Small intestine (tissue), 7 donors: ENCODE data around the gene BAIAP2. TPM values are rescaled to one million over a fixed set of nuclear protein-coding genes. Genes with fewer than 3 reads are reported as not detected.

Experiments used
- DNase-seq, 2 donors: peaks; one replicate each; pipeline versions ENCODE4 v3.0.0 to v3.0.0-alpha.2; 2013
- FAIRE-seq: peaks from 2 replicates; lab custom pipeline; 2012; peaks lifted over from hg19 to GRCh38; lab: Jason Lieb, UNC
- H3K27ac ChIP-seq, 3 donors: one replicate each; pipeline ENCODE4 v1.5.1; 2013; ENCODE audit warnings: low read length in 2 of 3, mild to moderate bottlenecking in 2 of 3, control low read depth in 1 of 3, inconsistent platforms in 1 of 3, low read depth in 1 of 3, moderate library complexity in 1 of 3
- H3K27me3 ChIP-seq, 3 donors: one replicate each; pipeline ENCODE4 v1.6.1; 2013; ENCODE audit warnings: low read length in 3 of 3, inconsistent platforms in 1 of 3; ENCODE audit not compliant: control insufficient read depth in 3 of 3, insufficient read depth in 3 of 3
- H3K36me3 ChIP-seq, 3 donors: one replicate each; pipeline ENCODE4 v1.6.1; 2013; ENCODE audit warnings: low read length in 3 of 3, inconsistent platforms in 1 of 3, low read depth in 1 of 3, mild to moderate bottlenecking in 1 of 3, moderate library complexity in 1 of 3; ENCODE audit not compliant: control insufficient read depth in 3 of 3, insufficient read depth in 2 of 3
- H3K4me1 ChIP-seq, 3 donors: one replicate each; pipeline ENCODE4 v1.6.1; 2013; ENCODE audit warnings: low read length in 2 of 3, inconsistent platforms in 1 of 3, low read depth in 1 of 3, mild to moderate bottlenecking in 1 of 3, moderate library complexity in 1 of 3; ENCODE audit not compliant: control insufficient read depth in 3 of 3, insufficient read depth in 2 of 3
- H3K4me3 ChIP-seq, 3 donors: one replicate each; pipeline ENCODE4 v1.5.1; 2013; ENCODE audit warnings: low read length in 3 of 3, control low read depth in 1 of 3, inconsistent platforms in 1 of 3, low read depth in 1 of 3, mild to moderate bottlenecking in 1 of 3, moderate library complexity in 1 of 3
- H3K9me3 ChIP-seq, 2 donors: one replicate each; pipeline ENCODE4 v1.6.1; 2013; ENCODE audit warnings: low read depth in 1 of 2, low read length in 1 of 2; ENCODE audit not compliant: control insufficient read depth in 2 of 2, insufficient read depth in 1 of 2
- WGBS, 3 donors: extraction: QIAGEN DNeasy Blood & Tissue Kit; methylation state at CpG; one replicate each; pipeline ENCODE4 v1.1.7; 2013; 5-methylcytosine and 5-hydroxymethylcytosine counted together
- polyA plus RNA-seq, 4 donors: library from polyadenylated mRNA; stranded (reverse) in 3 of 4; unstranded in 1 of 4; fragments of 200-250 nt in 3 of 4; fragments of 120-200 nt in 1 of 4; gene quantifications; one replicate each; pipeline versions ENCODE4 v1.2.1 to v1.2.3, GENCODE V29; 2013
- donor health status: healthy with polysubstance abuse.
- donor health status: control.
- donor health status: control.
- donor health status: Bipolar disorder and iron deficiency.
- donor health status: healthy.

BAIAP2 gene
- polyA plus RNA-seq, 4 donors: 1.8 to 14.5 (median 7.5) TPM

GRCh38 chr17:81025065-81025740 lies 9.7 kb upstream of the BAIAP2 start:
- no peak overlapping the region for H3K4me3 ChIP-seq
- DNase-seq (no peak), FAIRE-seq (no peak)
- peaks cover 3 to 10% (median 4%) of the 10 kb centered on the region in 3 donors for H3K4me1 ChIP-seq
- peaks cover 2 to 35% (median 7%) of the 10 kb centered on the region in 3 donors for H3K27me3 ChIP-seq
- no peak overlapping the region for H3K27ac ChIP-seq
- 57 to 80% (median 66%) methylated on average over 16 of the region's 16 CpGs for WGBS, 3 donors
- no peaks in the 10 kb centered on the region for H3K36me3 ChIP-seq
- H3K9me3 ChIP-seq: peaks cover 0 to 7% of the 10 kb centered on the region in 2 donors

GRCh38 chr17:81025741-81026129 lies 9.2 kb upstream of the BAIAP2 start:
- 82 to 94% (median 87%) methylated on average over 22 of the region's 22 CpGs for WGBS, 3 donors
- Histone ChIP-seq H3K9me3 (peaks cover 0 to 7% of the 10 kb centered on the region in 2 donors), H3K27me3 (peaks cover 2 to 35% (median 7%) of the 10 kb centered on the region in 3 donors), H3K36me3 (peaks cover 0 to 3% (median 0%) of the 10 kb centered on the region in 3 donors), H3K4me1 (peaks cover 0 to 7% (median under 1%) of the 10 kb centered on the region in 3 donors), H3K4me3 (no peak overlapping the region), H3K27ac (no peak overlapping the region)
- DNase-seq (no peak), FAIRE-seq (no peak)

- H3K4me1 ChIP-seq: peaks cover 0 to 7% (median 0%) of the 10 kb centered on the region in 3 donors
- H3K36me3 ChIP-seq: peaks cover 0 to 3% (median 0%) of the 10 kb centered on the region in 3 donors
- H3K27me3 ChIP-seq: peaks cover 2 to 35% (median 7%) of the 10 kb centered on the region in 3 donors
- no peak overlapping the region for H3K4me3 ChIP-seq
- 69 to 75% (median 74%) methylated on average over 31 of the region's 31 CpGs for WGBS, 3 donors
- H3K27ac ChIP-seq: no peak overlapping the region
- no peak for FAIRE-seq
- H3K9me3 ChIP-seq: peaks cover 0 to 7% of the 10 kb centered on the region in 2 donors
- no peak for DNase-seq
Observed at GRCh38 chr17:81026266-81027036, 8.5 kb upstream of the BAIAP2 start.

- Histone ChIP-seq H3K4me3 (no peak overlapping the region), H3K4me1 (peaks cover 0 to 7% (median 0%) of the 10 kb centered on the region in 3 donors), H3K27ac (no peak overlapping the region), H3K9me3 (peaks cover 0 to 7% of the 10 kb centered on the region in 2 donors), H3K27me3 (peaks cover 2 to 35% (median 7%) of the 10 kb centered on the region in 3 donors), H3K36me3 (peaks cover 0 to 8% (median 0%) of the 10 kb centered on the region in 3 donors)
- DNase-seq (no peak), FAIRE-seq (no peak)
- WGBS, 3 donors: 65 to 76% (median 67%) methylated on average over 15 of the region's 15 CpGs
Observed at GRCh38 chr17:81027038-81027437, 7.9 kb upstream of the BAIAP2 start.

GRCh38 chr17:81027591-81028505 lies 7.1 kb upstream of the BAIAP2 start:
- peaks cover 0 to 7% (median 0%) of the 10 kb centered on the region in 3 donors for H3K4me1 ChIP-seq
- DNase-seq (no peak), FAIRE-seq (no peak)
- peaks cover 2 to 35% (median 7%) of the 10 kb centered on the region in 3 donors for H3K27me3 ChIP-seq
- peaks cover 0 to 16% (median 0%) of the 10 kb centered on the region in 3 donors for H3K36me3 ChIP-seq
- WGBS, 3 donors: 46 to 57% (median 54%) methylated on average over 33 to 37 of the region's 37 CpGs
- no peak overlapping the region for H3K4me3 ChIP-seq
- H3K27ac ChIP-seq: no peak overlapping the region
- H3K9me3 ChIP-seq: peaks cover 0 to 7% of the 10 kb centered on the region in 2 donors

- Histone ChIP-seq H3K9me3 (peaks cover 0 to 7% of the 10 kb centered on the region in 2 donors), H3K27me3 (peaks cover 2 to 35% (median 7%) of the 10 kb centered on the region in 3 donors), H3K4me3 (no peak overlapping the region), H3K27ac (no peak overlapping the region), H3K36me3 (peaks cover 0 to 19% (median 0%) of the 10 kb centered on the region in 3 donors), H3K4me1 (peaks cover 0 to 7% (median 0%) of the 10 kb centered on the region in 3 donors)
- no peak for DNase-seq
- FAIRE-seq: no peak
- 15 to 32% (median 15%) methylated on average over 9 to 12 of the region's 12 CpGs for WGBS, 3 donors
Observed at GRCh38 chr17:81028506-81028858, 6.5 kb upstream of the BAIAP2 start.

GRCh38 chr17:81029859-81030258 lies 5.1 kb upstream of the BAIAP2 start:
- Histone ChIP-seq H3K27me3 (peaks cover 2 to 38% (median 7%) of the 10 kb centered on the region in 3 donors), H3K9me3 (peaks cover 0 to 7% of the 10 kb centered on the region in 2 donors), H3K36me3 (peaks cover 0 to 19% (median 0%) of the 10 kb centered on the region in 3 donors), H3K27ac (no peak overlapping the region), H3K4me3 (no peak overlapping the region), H3K4me1 (peaks cover 0 to 7% (median 0%) of the 10 kb centered on the region in 3 donors)
- FAIRE-seq (no peak), DNase-seq (no peak)
- 65 to 86% (median 68%) methylated on average over 11 of the region's 11 CpGs for WGBS, 3 donors
